CD4-positive, alpha-beta T cell treated with Interleukin-17A for 1 hour (primary cell): ENCODE measurements around the gene PROS1.
"Not testable (repeated sequence)": the region's sequence is repeated elsewhere in the genome, so short reads cannot be mapped to it uniquely, and the experiment has no call there.

Source experiments
- DNase-seq: peaks from one replicate; pipeline ENCODE4 v3.0.0-alpha.2; 2020

PROS1 gene

GRCh38 chr3:93867425-93867824 is 106.3 kb downstream of the PROS1 start:
- DNase-seq: no peak

- DNase-seq: no peak
Observed at GRCh38 chr3:93861017-93861416, 112.7 kb downstream of the PROS1 start.

GRCh38 chr3:93855401-93855800 is 118.3 kb downstream of the PROS1 start:
- no peak for DNase-seq

DNA sequence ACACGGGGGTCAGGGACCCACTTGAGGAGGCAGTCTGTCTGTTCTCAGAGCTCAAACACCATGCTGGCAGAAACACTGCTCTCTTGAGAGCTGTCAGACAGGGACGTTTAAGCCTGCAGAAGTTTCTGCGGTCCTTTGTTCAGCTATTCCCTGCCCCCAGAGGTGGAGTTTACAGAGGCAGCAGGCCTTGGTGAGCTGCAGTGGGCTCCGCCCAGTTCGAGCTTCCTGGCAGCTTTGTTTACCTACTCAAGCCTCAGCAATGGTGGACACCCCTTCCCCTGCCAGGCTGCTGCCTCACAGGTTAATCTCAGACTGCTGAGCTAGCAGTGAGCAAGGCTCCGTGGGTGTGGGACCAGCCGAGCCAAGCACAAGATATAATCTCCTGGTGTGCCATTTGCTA is 121.5 kb downstream of the PROS1 start:
- not testable (repeated sequence) for DNase-seq

DNA sequence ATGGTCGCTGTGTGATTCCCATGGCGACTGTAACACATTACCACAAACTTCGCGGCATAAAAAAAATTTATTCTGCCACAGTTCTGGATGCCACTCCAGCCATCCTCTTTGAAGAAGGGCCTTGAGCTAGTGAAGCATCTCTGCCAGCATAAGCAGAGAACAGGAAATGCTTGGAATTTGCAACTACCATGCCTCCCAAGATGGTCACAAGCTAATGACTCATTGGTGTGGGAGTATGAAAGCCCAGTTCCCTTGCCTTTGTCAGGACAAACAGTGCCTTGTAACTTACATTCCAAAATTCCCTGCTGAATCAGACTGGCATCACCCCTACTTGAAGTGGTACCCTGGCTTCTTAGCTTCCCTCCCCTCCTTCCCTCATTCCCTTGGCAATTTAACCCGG is 129.7 kb downstream of the PROS1 start:
- DNase-seq: no peak

DNA sequence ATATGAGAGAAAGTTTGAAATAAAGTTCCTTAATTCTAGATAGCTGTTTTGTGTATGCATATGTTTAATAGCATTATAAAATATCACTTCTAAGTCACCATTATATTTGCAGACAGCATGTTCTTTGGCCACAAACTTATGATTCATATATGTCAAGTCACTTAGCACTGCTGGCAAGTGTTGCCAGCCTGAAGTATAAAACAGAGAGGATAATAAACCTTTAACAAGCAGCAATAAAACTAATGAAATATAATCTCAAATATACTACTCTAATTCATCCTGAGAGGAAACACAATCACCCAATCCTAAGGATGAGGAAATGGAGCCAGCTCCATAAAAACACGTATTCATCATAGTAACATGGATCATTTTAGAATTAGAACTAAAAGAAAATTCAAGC is 134.5 kb downstream of the PROS1 start:
- DNase-seq: not testable (repeated sequence)
